Ammon's horn (tissue), 1 donor: Measurements from ENCODE around the gene TEC.
"Not testable (repeated sequence)": the region's sequence is repeated elsewhere in the genome, so short reads cannot be mapped to it uniquely, and the experiment has no call there.

Experiments
- DNase-seq: peaks from one replicate; pipeline ENCODE4 v3.0.0-alpha.2; 2016; ENCODE audit warnings: low spot score

TEC gene

DNA sequence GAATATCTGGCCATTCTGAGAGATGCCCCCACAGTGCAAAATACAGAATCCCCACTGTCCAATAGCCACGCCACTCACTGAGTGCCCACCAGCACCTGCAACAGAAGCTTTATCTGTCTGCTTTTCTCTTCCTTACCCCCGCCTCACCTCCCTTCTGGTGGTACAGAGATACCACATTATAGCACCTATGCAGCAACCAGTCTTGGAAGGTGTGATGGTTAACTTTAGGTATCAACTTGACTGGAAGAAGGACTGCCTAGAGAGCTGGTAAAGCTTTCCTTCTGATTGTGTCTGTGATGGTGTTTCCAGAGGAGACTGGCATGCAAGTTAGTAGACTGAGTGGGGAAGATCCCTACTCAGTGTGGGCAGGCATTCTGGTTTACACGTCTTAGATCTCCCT, 73.8 kb downstream of the TEC start:
- no peak for DNase-seq

DNA sequence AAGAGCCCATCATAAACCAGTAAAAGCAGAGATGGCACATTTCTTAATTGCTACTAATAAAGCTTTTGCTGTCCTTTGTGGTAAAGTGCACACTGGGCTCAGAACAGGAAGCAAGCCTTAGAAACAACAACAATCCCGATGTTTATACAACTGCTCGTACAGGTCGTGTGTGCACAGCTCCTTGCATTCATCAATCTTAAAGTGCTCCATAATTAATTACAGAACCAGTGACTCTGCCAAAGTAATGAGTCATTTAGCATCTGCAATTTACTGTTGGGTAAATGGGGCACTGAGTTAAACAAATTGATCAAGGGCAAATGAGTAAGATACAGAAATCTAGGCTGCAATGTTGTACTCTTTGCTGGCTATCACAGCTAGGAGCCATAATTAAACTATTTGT, 74.3 kb downstream of the TEC start:
- no peak for DNase-seq

DNA sequence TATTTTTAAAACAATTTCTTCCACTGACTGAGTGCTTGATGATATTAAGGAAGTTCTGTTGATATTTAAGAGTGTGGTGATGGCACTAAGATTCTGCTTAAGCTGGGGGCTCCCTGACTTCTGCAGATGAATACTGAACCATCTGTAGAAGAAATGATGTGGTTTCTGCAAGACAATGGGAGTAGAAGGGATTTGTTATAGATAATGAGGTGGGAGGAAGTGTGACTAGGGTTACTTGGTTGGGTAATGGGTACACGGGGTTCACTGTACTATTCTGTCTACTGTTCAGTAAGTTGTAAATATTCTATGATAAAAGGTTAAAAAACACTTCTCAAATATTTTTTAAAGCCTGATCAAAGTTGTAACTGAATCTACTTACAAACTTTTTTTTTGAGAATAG, 74.7 kb downstream of the TEC start:
- DNase-seq = no peak

DNA sequence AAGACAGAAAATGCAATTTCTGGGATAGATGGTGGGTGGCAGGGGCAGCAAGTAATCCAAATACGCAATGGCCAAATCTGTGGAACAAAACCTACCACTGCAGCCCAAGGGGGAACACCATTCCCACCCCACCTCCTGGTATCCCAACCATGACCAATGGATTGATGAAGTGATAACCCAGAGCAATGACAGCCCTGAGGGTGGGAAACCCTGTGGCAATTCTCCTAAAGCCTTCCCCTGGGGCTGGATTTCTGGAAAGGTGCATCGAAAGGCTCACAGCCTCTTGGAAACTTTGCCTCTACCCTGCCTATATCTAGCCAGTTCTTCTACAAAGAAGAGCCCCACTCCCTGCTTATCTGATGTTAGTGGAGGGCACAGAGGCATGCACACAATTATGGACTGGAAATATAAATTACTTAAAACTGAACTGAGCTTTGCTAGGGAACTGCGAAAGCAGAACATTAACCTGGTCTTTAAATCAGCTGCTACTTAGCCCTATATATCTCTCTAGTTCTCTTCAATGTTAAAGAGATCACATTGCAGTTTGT, 75.6 kb downstream of the TEC start:
- no peak for DNase-seq

DNA sequence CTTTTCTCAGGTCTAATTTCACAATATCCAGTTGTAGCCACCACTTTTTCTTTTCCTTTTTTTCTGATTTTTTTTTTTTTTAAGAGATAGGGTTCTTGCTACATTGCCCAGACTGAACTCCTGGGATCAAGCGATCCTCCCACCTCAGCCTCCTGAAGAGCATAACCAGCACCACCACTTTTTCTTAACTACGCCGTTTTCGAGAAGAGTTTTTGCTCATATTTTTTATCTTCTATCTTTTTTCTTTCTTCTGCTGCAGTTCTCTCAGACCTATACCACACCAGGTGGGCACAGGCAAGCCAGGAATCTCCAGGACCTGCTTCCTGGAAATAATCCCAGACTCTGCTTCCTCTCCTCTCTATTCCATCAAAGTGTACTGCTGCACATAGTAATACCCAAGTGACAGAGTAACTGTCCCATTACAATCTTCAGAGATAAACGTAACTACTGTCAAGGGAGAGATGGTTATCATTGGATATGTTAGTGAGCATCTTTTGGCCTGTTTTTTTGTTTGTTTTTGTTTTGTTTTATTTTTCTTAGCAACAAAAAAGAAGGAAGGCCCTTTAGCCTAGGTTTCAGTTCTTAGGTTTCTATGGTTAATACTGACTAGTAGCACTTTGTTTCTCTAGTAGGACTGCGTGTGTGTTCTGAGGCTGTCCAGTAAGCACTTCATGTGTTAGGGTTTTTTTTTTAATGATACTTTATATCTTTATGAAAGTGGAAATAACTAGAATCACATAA, 76.4 kb downstream of the TEC start:
- DNase-seq = no peak

DNA sequence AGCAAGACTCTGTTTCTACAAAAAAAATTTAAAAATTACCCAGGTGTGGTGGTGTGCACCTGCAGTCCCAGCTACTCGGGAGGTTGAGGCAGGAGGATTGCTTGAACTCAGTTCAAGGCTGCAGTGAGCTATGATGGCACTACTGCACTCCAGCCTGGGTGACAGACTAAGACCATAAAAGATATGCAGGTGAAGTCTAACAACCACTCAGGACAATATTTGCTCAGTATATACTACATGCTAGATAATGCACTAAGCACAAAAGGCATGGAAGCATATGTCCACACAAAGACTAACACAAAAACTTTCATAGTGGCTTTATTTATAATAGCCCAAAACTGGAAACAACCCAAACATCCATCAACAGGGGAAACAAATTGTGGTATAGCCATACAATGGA, 77.9 kb downstream of the TEC start:
- no peak for DNase-seq

DNA sequence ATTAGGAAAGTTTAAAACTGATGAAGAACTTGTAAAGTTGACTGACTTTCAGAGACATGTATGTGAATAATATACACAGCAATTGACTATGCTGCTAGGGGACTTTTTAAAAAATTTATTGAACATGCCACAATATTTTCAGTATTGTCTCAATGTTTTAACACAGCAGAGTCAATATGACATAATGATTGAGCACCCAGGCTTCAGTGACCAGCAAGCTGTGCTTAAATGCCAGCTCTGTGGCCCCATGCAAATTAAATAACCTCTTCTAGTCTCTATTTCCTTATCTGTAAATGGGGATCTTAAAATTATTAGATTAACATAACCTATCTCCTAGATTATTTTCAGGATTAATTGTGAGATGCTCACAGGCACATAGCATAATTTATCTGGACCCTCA, 78.8 kb downstream of the TEC start:
- DNase-seq = no peak

DNA sequence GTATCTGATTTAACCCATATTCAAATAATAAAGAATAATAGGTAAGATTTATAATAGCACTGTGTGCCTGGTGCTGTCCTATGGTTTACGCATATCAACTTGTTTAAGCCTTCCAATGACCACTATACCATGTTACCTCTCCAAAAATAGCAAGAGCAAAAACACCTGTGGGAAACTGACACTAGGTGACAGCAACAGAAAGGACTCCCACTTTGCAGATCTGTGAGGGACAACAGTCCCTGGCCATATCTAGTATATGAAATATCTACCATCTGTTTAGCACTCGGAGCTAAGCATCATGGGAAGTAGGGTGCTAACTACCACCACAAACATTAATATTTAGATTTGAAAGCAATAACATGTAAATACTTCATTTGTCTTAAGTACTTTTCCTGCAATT, 79.9 kb downstream of the TEC start:
- DNase-seq = no peak

DNA sequence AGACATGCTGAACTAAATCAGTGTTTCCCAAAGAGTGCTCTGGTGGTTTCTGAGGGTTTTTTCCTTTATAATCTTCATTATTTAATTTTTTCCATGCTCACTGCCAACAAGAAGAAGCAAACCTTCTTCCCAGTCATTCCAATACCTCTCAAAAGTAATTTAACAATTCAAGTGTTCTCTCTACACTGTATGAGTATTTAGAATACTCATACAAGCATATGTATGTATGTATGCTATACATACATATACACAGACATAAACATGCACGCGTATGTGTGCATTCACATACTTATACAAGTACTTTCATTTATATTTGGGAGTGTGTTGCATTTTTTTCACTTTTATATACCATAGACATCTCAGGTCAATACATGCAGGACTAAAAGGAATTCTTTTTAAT, 81.2 kb downstream of the TEC start:
- no peak for DNase-seq

DNA sequence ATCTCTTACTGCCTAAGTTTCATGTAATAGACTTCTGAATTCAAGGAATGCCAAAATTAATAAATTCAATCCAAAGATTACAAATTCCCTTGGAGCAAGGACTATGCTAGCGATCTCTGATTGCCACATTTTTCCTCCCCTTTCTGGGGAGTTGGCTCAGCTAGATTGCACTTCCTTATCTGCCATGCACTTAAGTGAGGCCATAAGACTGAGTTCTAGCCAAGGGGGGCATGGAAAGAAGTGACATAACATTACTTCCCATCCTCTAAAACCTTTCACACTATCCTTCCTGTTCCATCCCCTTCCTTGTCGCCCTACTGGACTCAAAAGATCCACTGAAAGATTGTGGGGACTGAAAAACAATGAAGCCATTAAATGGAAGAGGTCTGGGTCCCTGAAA, 81.8 kb downstream of the TEC start:
- no peak for DNase-seq

DNA sequence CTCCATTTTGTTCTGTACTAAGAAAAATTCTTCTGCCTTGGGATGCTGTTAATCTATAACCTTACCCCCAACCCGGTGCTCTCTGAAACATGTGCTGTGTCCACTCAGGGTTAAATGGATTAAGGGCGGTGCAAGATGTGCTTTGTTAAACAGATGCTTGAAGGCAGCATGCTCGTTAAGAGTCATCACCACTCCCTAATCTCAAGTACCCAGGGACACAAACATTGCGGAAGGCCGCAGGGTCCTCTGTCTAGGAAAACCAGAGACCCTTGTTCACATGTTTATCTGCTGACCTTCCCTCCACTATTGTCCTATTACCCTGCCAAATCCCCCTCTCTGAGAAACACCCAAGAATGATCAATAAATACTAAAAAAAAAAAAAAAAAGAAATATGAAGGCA, 82.6 kb downstream of the TEC start:
- DNase-seq = not testable (repeated sequence)

DNA sequence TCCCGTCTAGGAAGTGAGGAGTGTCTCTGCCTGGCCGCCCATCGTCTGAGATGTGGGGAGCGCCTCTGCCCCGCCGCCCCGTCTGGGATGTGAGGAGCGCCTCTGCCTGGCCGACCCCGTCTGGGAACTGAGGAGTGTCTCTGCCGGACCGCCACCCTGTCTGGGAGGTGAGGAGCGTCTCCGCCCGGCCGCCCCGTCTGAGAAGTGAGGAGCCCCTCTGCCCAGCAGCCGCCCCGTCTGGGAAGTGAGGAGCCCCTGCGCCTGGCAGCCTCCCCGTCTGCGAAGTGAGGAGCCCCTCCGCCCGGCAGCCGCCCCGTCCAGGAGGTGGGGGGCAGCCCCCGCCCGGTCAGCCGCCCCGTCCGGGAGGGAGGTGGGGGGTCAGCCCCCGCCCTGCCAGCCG, 83.2 kb downstream of the TEC start:
- not testable (repeated sequence) for DNase-seq

DNA sequence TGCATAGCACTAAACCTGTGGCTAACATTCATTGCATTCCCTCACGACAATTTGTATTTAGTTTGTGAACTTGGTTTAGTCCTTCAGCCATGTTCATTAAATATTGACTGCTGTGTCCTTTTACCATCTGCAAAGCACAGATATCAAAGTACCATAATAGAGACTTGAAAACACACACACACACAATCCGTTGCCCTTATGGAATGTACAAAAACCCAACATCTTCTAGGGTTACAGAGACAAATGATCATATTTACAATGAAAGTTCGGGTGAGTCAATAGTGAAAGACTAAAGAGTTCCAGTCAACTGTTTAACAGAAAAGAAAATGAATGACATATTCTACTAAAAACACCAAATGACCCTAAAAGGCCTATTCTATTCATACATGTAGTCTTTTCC, 84.8 kb downstream of the TEC start:
- no peak for DNase-seq

DNA sequence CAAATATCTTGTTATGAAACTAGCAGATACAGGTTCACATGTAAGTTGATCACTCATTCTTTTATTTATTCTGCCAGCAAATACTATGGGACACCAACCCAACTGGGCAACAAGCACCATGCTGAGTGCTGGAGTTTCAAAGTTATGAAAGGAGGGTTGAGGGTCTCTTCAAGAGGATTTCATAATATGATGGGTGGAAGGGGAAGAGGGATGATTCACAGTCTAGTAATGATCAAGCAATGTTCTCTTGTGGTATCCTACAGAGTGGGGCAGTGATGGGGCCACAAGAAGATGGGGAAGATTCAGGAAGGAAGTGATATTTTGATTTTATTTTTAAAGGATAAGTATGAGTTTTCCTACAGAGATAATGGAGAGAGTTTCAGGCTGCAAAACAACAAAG, 89.4 kb downstream of the TEC start:
- DNase-seq = no peak

DNA sequence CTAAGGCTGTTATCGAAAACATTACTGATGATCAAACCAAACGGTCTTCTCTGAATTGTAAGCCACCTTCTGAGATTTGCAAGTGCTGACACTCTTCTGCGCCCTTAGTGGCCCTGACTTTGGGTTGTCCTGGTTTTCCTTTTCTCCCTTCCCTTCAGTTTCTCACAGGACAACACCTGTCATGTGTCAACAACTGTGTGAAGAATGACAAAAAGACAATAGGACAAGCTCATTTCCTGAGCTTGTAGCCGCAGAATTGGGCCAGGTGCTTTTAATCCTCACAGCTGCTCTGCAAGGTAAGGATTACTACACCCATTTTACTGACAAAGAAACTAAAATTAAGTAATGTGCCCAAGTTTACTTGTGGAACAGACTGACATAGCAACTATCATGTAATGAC, 90.7 kb downstream of the TEC start:
- no peak for DNase-seq

DNA sequence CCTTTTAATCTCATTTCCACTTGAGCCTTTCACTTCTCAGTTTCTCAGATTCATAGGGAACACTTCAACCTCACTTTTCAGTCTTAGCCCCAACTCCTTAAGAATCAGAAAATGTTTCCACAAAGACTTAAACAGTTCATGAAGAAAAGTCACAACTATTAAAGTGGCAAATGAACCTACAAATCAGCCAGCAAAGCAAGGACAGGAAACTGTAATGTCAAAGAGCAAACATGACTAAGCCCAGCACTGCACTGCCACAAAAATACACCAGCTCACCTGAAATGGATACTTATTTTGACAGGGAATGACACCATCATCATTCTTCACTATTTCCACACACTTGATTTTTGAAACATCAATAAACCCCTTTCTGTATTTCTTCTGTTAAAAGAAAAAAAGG, 93.8 kb downstream of the TEC start:
- DNase-seq = no peak

DNA sequence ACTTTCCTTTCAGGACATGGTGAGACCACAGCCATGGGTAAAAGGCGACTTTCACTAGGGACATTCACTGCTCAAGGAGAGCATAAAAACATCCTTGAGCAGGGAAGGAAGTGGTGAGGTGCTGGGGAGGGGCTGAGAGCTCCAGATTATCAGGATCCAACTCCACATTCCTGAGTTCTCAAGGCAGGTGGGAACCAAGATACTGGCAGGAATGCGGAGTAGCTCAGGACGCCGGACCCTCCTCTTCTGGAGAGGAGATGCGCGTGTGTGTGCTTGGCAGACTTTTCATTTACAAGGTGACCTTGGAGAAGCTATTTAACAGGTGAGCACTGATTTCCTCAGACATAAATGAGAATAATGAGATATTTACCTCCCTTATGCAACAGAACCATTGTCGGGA, 94.3 kb downstream of the TEC start:
- no peak for DNase-seq

DNA sequence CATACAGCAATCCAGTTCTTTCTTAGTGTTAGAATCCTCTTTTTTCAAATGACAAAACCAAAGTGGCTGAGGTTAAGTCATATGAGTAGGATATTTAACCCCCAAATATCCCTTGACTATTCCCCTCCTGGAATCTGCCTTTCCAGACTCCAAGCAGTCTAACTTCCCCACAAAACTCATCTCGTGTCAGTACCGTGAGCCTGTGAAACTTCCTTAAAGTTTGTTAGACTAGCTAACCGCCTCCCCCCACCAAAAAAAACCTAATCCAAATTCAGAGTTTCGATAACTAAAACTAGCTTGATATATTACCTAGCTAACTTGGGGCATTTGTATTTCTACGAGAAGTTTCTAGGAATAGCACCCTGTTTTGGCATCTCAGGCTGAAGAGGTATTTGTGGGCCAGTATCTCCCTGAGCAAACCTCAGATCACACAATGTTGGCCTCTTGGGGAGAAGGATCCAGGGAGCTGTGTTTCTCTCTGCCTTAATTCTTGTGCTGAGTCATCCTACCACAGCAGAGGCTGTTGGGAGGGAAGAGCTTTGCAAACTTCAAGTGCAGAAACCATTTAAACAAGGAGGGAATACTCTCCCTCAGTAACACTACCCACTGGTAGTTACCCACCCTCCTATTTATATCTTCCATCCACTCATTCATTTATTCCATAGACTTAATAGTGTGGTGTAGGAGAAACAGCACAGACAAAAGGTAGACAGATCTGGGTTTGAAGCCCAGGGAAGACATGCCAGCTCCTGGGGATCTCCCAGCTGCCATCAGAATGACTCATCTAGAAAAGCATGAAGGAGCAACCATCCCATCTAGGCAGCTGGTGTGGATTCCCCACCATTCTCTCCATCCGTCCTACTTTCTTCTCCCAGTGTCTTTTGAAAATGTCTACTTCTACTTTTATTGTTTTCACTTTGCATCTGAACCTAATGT, 96.3 kb downstream of the TEC start:
- no peak for DNase-seq

DNA sequence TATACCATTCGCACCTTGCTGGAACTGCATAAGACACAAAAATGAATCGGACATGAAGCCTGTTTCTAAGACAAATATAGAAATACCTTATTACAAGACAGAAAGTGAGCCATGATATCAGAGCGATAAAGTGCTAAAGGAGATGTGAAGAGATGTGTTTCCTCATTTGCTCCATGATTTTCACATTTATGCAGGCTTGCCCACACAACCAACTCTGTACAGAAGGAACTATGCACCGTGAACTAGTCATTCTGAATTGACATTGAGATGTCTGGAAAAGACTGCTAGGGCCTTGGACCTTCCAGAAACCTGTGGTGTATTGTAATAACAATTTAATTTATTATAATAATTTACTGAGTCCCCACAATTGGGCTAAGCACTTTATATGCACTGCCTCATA, 97.0 kb downstream of the TEC start:
- no peak for DNase-seq

DNA sequence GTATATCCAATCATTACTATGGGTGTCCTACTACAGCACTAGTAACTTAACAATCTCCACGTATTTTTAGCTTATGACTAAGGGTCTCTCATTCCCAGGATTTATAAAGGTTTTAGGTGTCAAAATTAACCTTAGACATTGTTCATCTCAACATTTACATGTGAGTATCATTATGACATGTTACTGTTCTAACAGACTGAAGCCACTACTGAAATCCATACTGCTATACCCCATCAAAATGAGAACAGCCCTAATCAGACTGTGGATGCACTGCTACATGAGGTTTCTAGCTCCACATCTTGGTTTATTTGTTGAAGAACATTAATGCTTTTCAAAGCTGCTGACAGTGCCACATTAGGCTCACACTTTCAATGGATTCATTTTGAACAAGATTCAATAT, 100.0 kb downstream of the TEC start:
- DNase-seq = no peak

DNA sequence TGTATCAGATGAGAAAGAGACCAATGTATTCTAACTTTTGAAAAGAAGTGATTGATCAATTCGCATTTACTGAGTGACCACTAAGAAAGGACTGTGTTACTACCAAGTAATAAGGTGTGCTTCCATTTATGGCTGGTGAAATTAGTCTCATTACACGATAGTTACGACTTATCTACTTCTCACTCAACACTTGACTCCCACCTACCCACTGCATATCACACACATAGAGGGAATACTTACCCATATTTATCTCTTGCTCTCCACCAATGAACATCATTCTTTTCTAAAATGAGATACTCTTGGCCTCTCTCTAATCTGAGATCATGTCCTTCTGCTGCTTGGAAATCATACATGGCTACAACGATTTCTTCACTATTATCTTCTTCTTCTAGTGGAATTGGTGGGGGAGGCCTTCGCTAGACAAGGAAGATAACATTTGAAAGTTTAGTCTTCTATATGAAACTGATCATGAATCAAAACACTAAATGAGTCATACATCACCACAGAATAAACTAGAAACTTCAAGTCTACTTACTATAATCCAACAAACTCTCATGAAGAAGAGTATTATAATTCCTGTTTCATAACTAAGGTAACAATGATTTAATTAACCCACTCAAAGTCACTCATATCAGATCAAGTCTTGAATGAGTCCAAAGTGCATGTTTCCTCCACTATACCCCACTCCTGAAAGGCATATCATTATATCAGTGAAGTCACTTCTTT, 101.9 kb downstream of the TEC start:
- no peak for DNase-seq

DNA sequence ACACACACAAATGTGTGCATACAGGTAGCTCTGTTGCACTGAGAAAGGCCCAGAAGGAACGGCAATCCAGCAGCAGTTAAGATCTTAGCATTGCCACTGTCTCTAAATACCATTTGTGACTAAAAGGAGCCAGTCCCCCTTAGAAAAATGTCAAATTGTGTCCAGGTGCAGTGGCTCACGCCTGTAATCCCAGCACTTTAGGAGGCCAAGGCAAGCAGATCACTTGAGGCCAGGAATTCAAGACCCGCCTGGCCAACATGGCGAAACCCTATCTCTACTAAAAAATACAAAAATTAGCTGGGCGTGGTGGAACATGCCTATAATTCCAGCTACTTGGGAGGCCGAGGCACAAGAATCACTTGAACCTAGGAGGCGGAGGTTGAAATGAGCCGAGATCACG, 105.1 kb downstream of the TEC start:
- DNase-seq = not testable (repeated sequence)

DNA sequence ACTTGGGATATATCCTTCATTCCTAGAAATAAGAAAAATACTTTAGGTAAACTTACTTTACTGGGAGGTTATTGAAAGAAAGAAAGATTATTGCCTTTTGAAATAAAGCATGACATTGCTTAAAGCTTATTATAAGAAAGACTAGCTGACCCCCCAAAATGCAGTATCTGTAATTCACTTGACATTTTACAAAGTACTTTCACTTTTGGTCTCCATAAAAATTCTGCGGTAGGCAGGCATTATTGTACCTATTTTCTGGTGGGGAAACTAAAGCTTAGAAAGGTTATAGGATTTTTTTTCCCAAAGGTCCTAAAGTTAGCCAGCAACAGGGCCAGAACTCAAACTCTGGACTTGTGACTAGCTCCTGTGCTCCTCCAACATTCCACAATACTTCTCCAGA, 105.9 kb downstream of the TEC start:
- no peak for DNase-seq
